ENCODE results near the gene CIRBP. TPM values are rescaled to one million over a fixed set of nuclear protein-coding genes. Genes with fewer than 3 reads are reported as not detected.

Gene CIRBP
- total RNA-seq, 2 donors from 2014 or later = 163 to 179 TPM

- no peak for DNase-seq
- H3K4me1 ChIP-seq = no peaks in the 10 kb centered on the region
- intact Hi-C loops (cut with DNase I) = no loop called here
- H3K9me3 ChIP-seq = no peaks in the 10 kb centered on the region
- no peaks in the 10 kb centered on the region for H3K27me3 ChIP-seq
- H3K4me3 ChIP-seq = no peak overlapping the region
- peaks cover 36% of the 10 kb centered on the region for H3K36me3 ChIP-seq
- no peak overlapping the region for H3K27ac ChIP-seq
- TF ChIP-seq CTCF (IDR thresholded peaks at IDR 0.05) = no peak
- H3K9ac ChIP-seq (ENCODE audit: low read depth in 2 of 2, low read length in 2 of 2) = no peak overlapping the region
These were observed 46.7 kb upstream of the CIRBP start for GRCh38 chr19:1222394-1222793.

- Histone ChIP-seq H3K4me1 (no peaks in the 10 kb centered on the region), H3K9ac (ENCODE audit: low read depth in 2 of 2, low read length in 2 of 2) (no peak overlapping the region), H3K9me3 (no peaks in the 10 kb centered on the region), H3K4me3 (no peak overlapping the region), H3K27me3 (no peaks in the 10 kb centered on the region), H3K36me3 (peaks cover 36% of the 10 kb centered on the region), H3K27ac (no peak overlapping the region)
- TF ChIP-seq CTCF (IDR thresholded peaks at IDR 0.05) = peak; percentile 24
- intact Hi-C loops (cut with DNase I) = no loop called here
- no peak for DNase-seq
These were observed 45.9 kb upstream of the CIRBP start for GRCh38 chr19:1223018-1223855.

- TF ChIP-seq CTCF (IDR thresholded peaks at IDR 0.05) = no peak
- Histone ChIP-seq H3K36me3 (peaks cover 36% of the 10 kb centered on the region), H3K4me3 (no peak overlapping the region), H3K9me3 (no peaks in the 10 kb centered on the region), H3K27me3 (no peaks in the 10 kb centered on the region), H3K27ac (no peak overlapping the region), H3K4me1 (no peaks in the 10 kb centered on the region), H3K9ac (ENCODE audit: low read depth in 2 of 2, low read length in 2 of 2) (no peak overlapping the region)
- DNase-seq = no peak
- intact Hi-C loops (cut with DNase I) = no loop called here
These were observed 44.9 kb upstream of the CIRBP start for GRCh38 chr19:1224047-1224825.

GRCh38 chr19:1224847-1225246 is 44.3 kb upstream of the CIRBP start:
- intact Hi-C loops (cut with DNase I) = no loop called here
- Histone ChIP-seq H3K9me3 (no peaks in the 10 kb centered on the region), H3K4me1 (no peaks in the 10 kb centered on the region), H3K27me3 (no peaks in the 10 kb centered on the region), H3K4me3 (no peak overlapping the region), H3K27ac (no peak overlapping the region), H3K36me3 (peaks cover 36% of the 10 kb centered on the region), H3K9ac (ENCODE audit: low read depth in 2 of 2, low read length in 2 of 2) (no peak overlapping the region)
- no peak for TF ChIP-seq CTCF (IDR thresholded peaks at IDR 0.05)
- no peak for DNase-seq

- peaks cover 36% of the 10 kb centered on the region for H3K36me3 ChIP-seq
- H3K27me3 ChIP-seq = no peaks in the 10 kb centered on the region
- H3K4me1 ChIP-seq = no peaks in the 10 kb centered on the region
- H3K4me3 ChIP-seq = no peak overlapping the region
- H3K27ac ChIP-seq = no peak overlapping the region
- intact Hi-C loops (cut with DNase I) = no loop called here
- TF ChIP-seq CTCF (IDR thresholded peaks at IDR 0.05) = no peak
- no peaks in the 10 kb centered on the region for H3K9me3 ChIP-seq
- DNase-seq = no peak
- no peak overlapping the region for H3K9ac ChIP-seq (ENCODE audit: low read depth in 2 of 2, low read length in 2 of 2)
These were observed 43.5 kb upstream of the CIRBP start for GRCh38 chr19:1225440-1226226.

Data from colonic mucosa (tissue), 4 donors.